Measurements from ENCODE around the gene RERE. TPM values are rescaled to one million over a fixed set of nuclear protein-coding genes. Genes with fewer than 3 reads are reported as not detected.
"Not testable (repeated sequence)": the region's sequence is repeated elsewhere in the genome, so short reads cannot be mapped to it uniquely, and the experiment has no call there.

The RERE gene
- total RNA-seq, 1 experiment from 2014 or later = 7.2 TPM

GRCh38 chr1:8641377-8641997 is 176.0 kb downstream of the RERE start:
- Histone ChIP-seq H3K36me3 (no peaks in the 10 kb centered on the region), H3K27me3 (no peaks in the 10 kb centered on the region), H3K4me3 (no peak overlapping the region), H3K9me3 (no peaks in the 10 kb centered on the region)
- DNase-seq = no peak

- no peaks in the 10 kb centered on the region for H3K36me3 ChIP-seq
- H3K4me3 ChIP-seq = no peak overlapping the region
- DNase-seq = no peak
- no peaks in the 10 kb centered on the region for H3K9me3 ChIP-seq
- H3K27me3 ChIP-seq = no peaks in the 10 kb centered on the region
Measured at GRCh38 chr1:8640950-8641349, 176.5 kb downstream of the RERE start.

DNA sequence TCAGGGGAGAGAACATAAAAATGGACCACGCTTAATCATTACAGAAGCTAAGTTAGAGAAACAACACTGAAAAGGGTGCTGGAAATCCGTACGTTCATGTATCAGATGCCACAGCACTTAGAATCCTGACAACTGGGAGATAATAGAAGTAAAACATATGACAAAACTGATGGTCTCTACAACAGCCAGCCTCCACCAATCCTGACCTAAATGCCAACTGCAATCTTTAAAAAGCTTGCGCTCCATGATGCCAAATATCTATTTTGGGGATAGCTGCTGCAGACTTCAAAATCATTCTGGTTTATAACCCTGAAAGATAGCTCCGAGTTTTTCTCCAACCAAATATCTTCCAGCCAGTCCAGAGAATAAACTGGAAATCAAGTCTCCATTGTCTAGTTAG is 178.3 kb downstream of the RERE start:
- Histone ChIP-seq H3K36me3 (no peaks in the 10 kb centered on the region), H3K9me3 (no peaks in the 10 kb centered on the region), H3K27me3 (no peaks in the 10 kb centered on the region), H3K4me3 (no peak overlapping the region)
- no peak for DNase-seq

- H3K36me3 ChIP-seq = no peaks in the 10 kb centered on the region
Measured at GRCh38 chr1:8633741-8634501, 183.5 kb downstream of the RERE start.

GRCh38 chr1:8632102-8632501 is 185.3 kb downstream of the RERE start:
- Histone ChIP-seq H3K4me3 (no peak overlapping the region), H3K27me3 (no peaks in the 10 kb centered on the region), H3K36me3 (no peaks in the 10 kb centered on the region), H3K9me3 (no peaks in the 10 kb centered on the region)
- no peak for DNase-seq

More at GRCh38 chr1:8633741-8634501, 183.5 kb downstream of the RERE start:
- no peak for DNase-seq
- Histone ChIP-seq H3K4me3 (no peak overlapping the region), H3K9me3 (no peaks in the 10 kb centered on the region), H3K27me3 (no peaks in the 10 kb centered on the region)

- H3K27me3 ChIP-seq = no peaks in the 10 kb centered on the region
- DNase-seq = no peak
- H3K9me3 ChIP-seq = no peaks in the 10 kb centered on the region
- no peaks in the 10 kb centered on the region for H3K36me3 ChIP-seq
- no peak overlapping the region for H3K4me3 ChIP-seq
Measured at GRCh38 chr1:8631163-8631562, 186.3 kb downstream of the RERE start.

DNA sequence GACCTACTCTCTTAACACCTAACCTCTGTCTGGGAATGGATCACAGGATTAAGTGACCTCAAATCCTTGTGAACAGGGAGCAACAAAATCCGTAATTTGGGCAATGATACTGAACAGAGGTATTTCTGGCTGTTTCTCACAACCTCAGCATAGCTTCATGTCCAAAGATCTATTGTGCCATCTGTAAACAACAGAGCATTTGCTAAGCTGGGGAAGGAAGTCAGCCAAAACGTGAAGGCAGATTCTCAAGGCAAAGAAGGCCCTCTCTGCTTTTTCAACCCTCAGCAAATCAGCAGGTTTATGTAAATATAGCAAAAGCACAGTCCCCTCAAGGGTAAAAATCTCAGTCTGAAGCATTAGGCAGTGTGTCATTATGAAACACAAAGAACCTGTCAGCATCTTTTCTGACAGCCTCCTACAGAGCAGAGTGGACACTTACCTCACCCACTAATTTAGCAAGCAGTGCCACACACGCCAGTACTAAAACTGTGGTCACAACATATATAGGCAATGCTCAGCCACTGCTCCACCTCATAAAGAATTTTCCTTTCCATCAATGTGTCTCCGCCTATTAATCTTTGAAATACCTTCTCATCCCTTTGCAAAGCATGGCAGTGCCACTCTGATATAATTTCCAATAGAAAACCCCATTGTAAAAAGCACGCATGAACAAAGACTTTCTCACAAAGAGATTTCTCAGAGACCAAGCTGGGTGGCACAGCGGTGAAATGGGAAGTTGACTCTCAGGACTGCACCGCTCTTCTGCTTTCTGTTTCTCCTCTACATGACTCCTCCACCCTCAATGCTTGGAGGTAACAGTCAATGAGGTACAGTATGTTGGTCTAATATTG is 188.0 kb downstream of the RERE start:
- DNase-seq = peak; percentile 32
- Histone ChIP-seq H3K4me3 (no peak overlapping the region), H3K27me3 (no peaks in the 10 kb centered on the region), H3K36me3 (no peaks in the 10 kb centered on the region), H3K9me3 (no peaks in the 10 kb centered on the region)

DNA sequence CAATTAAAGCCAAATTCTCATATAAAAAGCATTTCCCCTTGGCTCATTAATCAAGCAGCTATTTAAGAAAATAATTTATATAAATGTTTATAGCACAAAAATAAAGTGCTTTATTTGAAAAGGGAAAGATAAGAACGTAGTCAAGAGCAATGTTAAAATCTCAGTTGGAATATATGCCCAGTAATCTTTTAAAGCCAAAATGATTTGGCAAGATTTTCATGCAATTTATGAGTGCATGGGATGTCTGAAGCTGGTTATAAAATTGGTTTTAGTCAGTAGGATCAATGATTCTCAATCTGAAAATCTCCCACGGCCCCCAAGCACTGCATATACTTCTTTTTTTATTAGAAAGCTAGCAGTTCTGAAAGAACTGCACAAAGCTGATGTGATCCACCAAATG is 188.8 kb downstream of the RERE start:
- DNase-seq = no peak
- Histone ChIP-seq H3K36me3 (no peaks in the 10 kb centered on the region), H3K9me3 (no peaks in the 10 kb centered on the region), H3K4me3 (no peak overlapping the region), H3K27me3 (no peaks in the 10 kb centered on the region)

- Histone ChIP-seq H3K27me3 (no peaks in the 10 kb centered on the region), H3K36me3 (no peaks in the 10 kb centered on the region), H3K9me3 (no peaks in the 10 kb centered on the region), H3K4me3 (no peak overlapping the region)
- no peak for DNase-seq
Measured at GRCh38 chr1:8627728-8628127, 189.7 kb downstream of the RERE start.

- no peaks in the 10 kb centered on the region for H3K27me3 ChIP-seq
- H3K36me3 ChIP-seq = no peaks in the 10 kb centered on the region
- H3K4me3 ChIP-seq = no peak overlapping the region
Measured at GRCh38 chr1:8625981-8626898, 191.2 kb downstream of the RERE start.

GRCh38 chr1:8625491-8625890 is 191.9 kb downstream of the RERE start:
- Histone ChIP-seq H3K27me3 (no peaks in the 10 kb centered on the region), H3K36me3 (no peaks in the 10 kb centered on the region), H3K9me3 (no peaks in the 10 kb centered on the region), H3K4me3 (no peak overlapping the region)
- DNase-seq = no peak

More at GRCh38 chr1:8625981-8626898, 191.2 kb downstream of the RERE start:
- peak; percentile 68 for DNase-seq
- no peaks in the 10 kb centered on the region for H3K9me3 ChIP-seq

DNA sequence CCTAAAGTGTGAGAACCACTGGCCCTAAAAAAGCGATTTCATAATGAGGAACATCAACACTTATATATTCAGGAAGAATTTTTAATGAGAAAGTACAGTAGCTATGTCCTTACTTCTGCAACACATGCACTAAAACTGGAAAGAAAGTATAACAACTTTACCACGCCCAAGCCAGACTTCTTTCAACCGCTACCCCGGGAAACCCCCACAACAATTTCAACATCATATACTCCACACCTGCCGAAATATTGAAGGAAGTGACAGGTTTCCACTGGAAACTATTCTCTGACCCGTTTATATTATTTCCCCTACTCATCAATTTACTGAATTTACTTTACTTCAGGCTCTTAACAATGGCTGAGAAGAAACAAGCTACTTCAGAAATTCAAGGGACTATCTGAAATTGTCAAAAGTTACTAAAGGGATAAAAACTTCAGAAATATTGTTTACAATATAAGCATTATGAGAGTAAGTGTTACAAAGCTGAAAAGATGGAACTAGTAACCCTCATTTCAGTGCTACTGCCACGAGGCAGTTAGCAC is 193.7 kb downstream of the RERE start:
- H3K9me3 ChIP-seq, DNase-seq, H3K36me3 ChIP-seq, H3K4me3 ChIP-seq, H3K27me3 ChIP-seq: not testable (repeated sequence)

- not testable (repeated sequence) for H3K27me3 ChIP-seq, H3K36me3 ChIP-seq, H3K9me3 ChIP-seq, H3K4me3 ChIP-seq, DNase-seq
Measured at GRCh38 chr1:8621785-8622348, 195.6 kb downstream of the RERE start.

DNA sequence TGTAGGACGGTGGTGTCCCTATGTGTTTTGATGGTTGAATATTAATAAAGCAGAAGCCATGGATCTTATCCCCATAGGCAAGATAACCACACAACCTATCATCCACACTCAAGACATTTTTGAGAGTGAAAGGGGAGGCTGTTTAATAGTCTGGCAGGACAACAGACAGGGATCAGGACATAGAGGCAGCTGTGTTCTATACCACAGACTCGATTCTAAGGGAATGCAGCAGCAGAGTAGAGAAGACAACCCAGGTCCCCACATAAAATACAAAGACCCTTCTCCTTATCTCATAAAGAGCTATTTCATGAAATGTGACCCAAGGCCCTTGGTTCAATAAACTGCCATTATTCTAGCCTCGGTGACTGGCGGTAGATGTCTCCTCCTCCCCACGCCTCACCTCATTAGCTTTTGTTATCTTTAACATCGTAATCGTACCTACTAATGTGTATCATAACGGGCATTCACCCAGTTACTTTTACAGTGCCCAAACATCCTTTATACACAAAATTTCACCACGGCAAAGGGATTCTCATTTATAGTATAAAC is 196.3 kb downstream of the RERE start:
- H3K4me3 ChIP-seq, H3K36me3 ChIP-seq, DNase-seq, H3K9me3 ChIP-seq, H3K27me3 ChIP-seq: not testable (repeated sequence)

DNA sequence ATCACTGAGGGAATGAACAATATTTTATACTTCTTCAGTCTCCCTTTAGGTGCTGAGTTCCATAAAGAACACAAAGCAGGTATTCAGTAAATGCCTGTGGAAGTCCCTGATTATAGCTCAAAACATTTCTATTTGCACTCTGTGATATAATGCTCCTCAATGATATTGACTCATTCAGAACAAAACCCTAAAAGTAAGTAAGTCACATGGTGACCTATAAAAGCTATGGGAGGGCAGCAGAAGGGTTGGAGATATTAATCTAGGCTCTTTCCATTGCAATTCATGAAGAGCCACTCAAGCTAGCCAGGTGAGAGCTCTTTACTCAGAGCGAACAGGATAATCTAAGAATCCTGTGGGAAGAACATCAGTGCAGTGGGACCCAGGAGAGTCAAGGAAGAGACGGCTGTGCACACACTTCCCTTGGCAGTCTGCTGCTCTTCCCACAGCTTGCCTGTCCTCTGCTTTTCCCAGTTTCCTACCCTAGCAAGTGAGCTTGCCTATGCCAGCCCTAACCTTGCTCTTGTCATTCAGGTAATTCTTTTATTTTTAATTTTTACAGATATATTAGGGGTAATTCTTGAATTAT is 197.4 kb downstream of the RERE start:
- H3K4me3 ChIP-seq, H3K27me3 ChIP-seq, DNase-seq, H3K9me3 ChIP-seq, H3K36me3 ChIP-seq: not testable (repeated sequence)

Data from MG63 (cell line).